ENCODE data around the gene DACT1. TPM values are rescaled to one million over a fixed set of nuclear protein-coding genes. Genes with fewer than 3 reads are reported as not detected.

DACT1 gene
- total RNA-seq, 4 donors from 2014 or later: 2.4 to 11.0 (median 5.5) TPM

DNA sequence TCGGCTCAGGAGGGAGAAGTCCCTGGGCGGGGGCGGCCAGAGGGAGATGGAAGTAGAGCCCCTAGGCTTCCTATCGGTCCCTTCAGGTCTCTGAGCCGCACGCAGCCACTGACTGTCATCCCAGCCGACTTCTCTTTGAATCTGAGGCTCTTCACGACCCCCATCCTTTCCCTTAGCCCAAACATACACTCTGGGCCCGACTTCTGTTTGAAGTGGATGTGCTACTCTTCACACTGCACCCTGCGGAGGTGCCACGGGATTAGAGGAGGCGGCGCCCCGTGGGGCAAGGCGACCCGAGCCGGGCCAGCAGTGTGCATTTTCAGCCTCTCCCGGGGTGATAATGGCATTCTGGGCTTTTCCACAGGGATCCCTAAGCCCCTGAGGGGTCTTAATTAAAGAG lies 6.0 kb upstream of the DACT1 start:
- WGBS, 2 donors: 28 to 37% methylated on average over 18 of the region's 18 CpGs
- DNase-seq (ENCODE audit: low spot score in 2 of 2): no peak
- no peak overlapping the region for H3K4me3 ChIP-seq (ENCODE audit: low read depth, poor library complexity, severe bottlenecking)
- no peak for TF ChIP-seq POLR2A (IDR thresholded peaks at IDR 0.05)
- TF ChIP-seq, protein P1, sequence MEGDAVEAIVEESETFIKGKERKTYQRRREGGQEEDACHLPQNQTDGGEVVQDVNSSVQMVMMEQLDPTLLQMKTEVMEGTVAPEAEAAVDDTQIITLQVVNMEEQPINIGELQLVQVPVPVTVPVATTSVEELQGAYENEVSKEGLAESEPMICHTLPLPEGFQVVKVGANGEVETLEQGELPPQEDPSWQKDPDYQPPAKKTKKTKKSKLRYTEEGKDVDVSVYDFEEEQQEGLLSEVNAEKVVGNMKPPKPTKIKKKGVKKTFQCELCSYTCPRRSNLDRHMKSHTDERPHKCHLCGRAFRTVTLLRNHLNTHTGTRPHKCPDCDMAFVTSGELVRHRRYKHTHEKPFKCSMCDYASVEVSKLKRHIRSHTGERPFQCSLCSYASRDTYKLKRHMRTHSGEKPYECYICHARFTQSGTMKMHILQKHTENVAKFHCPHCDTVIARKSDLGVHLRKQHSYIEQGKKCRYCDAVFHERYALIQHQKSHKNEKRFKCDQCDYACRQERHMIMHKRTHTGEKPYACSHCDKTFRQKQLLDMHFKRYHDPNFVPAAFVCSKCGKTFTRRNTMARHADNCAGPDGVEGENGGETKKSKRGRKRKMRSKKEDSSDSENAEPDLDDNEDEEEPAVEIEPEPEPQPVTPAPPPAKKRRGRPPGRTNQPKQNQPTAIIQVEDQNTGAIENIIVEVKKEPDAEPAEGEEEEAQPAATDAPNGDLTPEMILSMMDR (IDR thresholded peaks at IDR 0.05): no peak
- intact Hi-C loops (cut with DNase I; ENCODE audit: low total_unique reads): no loop called here

DNA sequence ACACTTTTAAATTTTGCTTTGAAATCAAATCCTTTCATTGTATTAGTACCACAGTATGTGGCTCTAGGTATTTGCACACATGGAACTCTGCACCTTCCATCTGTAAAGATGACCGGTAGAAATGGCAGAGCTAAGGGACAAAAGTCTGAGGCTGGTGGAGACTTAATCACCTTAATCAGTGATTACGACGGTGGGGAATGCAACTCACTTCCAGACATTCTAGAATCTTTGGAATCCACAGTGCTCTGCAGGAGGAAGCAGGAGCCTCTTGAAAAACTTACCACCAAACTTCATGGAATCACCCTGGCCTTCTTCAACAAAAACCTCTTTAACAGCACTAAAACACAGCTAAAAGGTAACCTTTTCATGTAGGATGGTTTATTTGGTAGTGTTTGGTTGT lies 3.9 kb upstream of the DACT1 start:
- intact Hi-C loops (cut with DNase I; ENCODE audit: low total_unique reads): no loop called here
- no peak overlapping the region for H3K4me3 ChIP-seq (ENCODE audit: low read depth, poor library complexity, severe bottlenecking)
- no peak for TF ChIP-seq POLR2A (IDR thresholded peaks at IDR 0.05)
- TF ChIP-seq, protein P1 (IDR thresholded peaks at IDR 0.05): no peak
- 71 to 83% methylated on average over 3 of the region's 3 CpGs for WGBS, 2 donors
- DNase-seq (ENCODE audit: low spot score in 2 of 2): no peak

DNA sequence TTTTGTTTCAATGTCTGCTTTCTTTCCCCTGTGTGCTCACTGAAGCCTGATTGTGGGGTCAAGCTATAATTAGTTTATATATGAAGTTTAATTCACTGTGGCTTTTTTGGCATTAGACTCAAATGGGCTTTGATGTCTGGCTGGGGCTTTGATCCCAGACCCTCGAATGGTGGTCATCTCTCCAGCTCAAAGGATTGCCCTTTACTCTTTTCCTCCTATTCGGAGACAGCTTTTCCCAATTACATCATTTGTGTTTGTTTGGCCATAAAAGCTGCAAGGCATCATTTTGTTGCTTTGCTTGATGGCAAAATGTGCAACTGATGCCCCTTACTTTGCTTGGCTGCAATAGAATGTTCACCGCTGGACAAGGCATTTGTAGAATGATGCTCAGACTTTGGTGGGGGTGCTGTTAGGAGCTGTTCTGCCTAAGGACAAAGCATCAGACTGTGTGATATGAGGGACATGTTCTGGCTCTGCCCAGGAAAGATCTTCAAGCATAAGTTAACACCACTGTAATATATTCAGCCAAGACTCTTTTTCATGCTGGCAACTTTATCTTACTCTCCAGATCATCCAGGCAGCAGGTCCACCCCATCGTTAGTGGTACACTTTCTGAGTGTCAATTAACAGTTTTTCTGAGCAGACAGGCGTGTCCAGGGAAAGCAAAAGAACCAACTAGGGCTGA lies 3.2 kb upstream of the DACT1 start:
- H3K4me3 ChIP-seq (ENCODE audit: low read depth, poor library complexity, severe bottlenecking): no peak overlapping the region
- TF ChIP-seq POLR2A (IDR thresholded peaks at IDR 0.05): no peak
- TF ChIP-seq, protein P1 (IDR thresholded peaks at IDR 0.05): no peak
- intact Hi-C loops (cut with DNase I; ENCODE audit: low total_unique reads): no loop called here
- WGBS, 2 donors: 36 to 39% methylated on average over 5 of the region's 5 CpGs
- no peak for DNase-seq (ENCODE audit: low spot score in 2 of 2)

DNA sequence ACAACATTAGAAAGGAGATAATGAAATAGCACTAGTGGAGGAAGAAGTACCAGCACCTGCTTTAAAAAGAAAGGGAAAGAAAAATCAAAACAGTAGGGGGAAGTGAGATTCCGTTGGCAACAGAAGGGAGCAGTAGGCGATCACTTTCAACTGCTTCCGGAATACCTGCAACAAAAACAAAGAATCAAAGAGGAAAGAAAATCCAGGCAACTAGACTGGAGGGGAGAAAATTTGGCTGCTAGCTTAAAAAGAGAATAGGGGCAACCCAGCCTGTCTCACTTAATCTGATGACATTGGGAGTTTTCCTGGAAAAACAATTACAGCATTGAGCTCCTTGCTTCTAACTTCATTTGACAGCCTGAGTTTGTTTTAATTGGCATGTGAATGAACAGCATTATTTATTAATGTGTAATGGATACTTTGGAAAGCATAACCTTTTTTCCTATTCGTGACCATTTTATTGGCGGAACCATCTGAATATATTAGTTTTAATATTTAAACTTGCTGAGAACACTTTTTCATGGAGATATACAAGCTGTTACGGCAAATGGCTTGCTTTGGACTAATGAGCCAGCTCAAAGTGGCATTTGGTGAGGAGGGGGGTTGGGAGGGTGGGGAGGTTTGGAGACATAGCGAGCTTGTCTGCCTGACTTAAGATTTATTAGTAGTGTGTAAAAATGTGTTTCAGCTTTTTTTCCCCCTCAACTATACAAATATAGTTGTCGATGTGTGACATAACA lies 2.5 kb upstream of the DACT1 start:
- H3K4me3 ChIP-seq (ENCODE audit: low read depth, poor library complexity, severe bottlenecking): no peak overlapping the region
- no peak for DNase-seq (ENCODE audit: low spot score in 2 of 2)
- TF ChIP-seq POLR2A (IDR thresholded peaks at IDR 0.05): no peak
- TF ChIP-seq, protein P1 (IDR thresholded peaks at IDR 0.05): no peak
- 34 to 39% methylated on average over 8 of the region's 8 CpGs for WGBS, 2 donors
- intact Hi-C loops (cut with DNase I; ENCODE audit: low total_unique reads): no loop called here

DNA sequence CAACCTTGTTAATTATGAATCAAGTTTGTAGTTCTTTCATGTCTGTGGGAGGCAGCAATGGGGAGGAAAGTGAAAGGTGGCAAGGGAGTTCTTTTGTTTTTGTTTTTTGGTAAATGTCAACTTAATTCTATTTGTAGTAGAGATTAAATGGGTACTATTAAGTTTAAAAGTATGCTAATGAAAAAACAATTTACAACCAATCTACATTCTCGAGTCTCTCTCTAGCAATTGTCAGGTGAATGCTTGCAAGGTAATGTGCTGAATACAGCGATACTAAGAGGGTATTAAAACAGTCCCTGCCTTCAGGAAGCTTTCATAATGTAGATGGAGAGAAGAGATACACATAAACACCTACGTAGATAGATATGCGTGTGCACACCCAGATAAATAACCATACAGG lies 1.6 kb upstream of the DACT1 start:
- intact Hi-C loops (cut with DNase I; ENCODE audit: low total_unique reads): no loop called here
- no peak for DNase-seq (ENCODE audit: low spot score in 2 of 2)
- 47 to 51% methylated on average over 4 of the region's 4 CpGs for WGBS, 2 donors
- H3K4me3 ChIP-seq (ENCODE audit: low read depth, poor library complexity, severe bottlenecking): no peak overlapping the region
- TF ChIP-seq, protein P1 (IDR thresholded peaks at IDR 0.05): no peak
- no peak for TF ChIP-seq POLR2A (IDR thresholded peaks at IDR 0.05)

Data from lower leg skin (tissue), 4 donors.